H1 (cell line): ENCODE data around the gene EVPL.

Experiments
- CTCF ChIP-seq, 3 experiments: IDR thresholded peaks; 1 replicate in 2 of 3; 2 replicates in 1 of 3; pipeline versions ENCODE4 v1.5.1 to v1.6.1; 2011; ENCODE audit warnings: low read length in 3 of 3, mild to moderate bottlenecking in 3 of 3, inconsistent platforms in 2 of 3, low read depth in 1 of 3, moderate library complexity in 1 of 3; ENCODE audit not compliant: insufficient read depth in 1 of 3; ENCODE audit errors: control extremely low read depth in 1 of 3
- EZH2 ChIP-seq: fragments of 200-600 bp; sonication (generic); IDR thresholded peaks from 2 replicates; pipeline ENCODE4 v1.7.1; 2012; ENCODE audit warnings: low read depth, mild to moderate bottlenecking, moderate library complexity, low read length, inconsistent platforms; ENCODE audit not compliant: severe bottlenecking
- TCF12 ChIP-seq: IDR thresholded peaks from 2 replicates; pipeline ENCODE4 v1.6.1; 2011; ENCODE audit warnings: low read depth, mild to moderate bottlenecking, low read length

GRCh38 chr17:75995385-75995925 is 31.7 kb downstream of the EVPL start:
- 0 out of 4 replicates have a peak, but pooled peaks of 1 of the 3 experiments have one; percentile 6 for TF ChIP-seq CTCF (IDR thresholded peaks at IDR 0.05; ENCODE audit: control extremely low read depth in 1 of 3, insufficient read depth in 1 of 3, low read depth in 1 of 3, low read length in 3 of 3)
- no peak for TF ChIP-seq TCF12
- no peak for TF ChIP-seq EZH2
